ENCODE data around the gene SPECC1L.

DNA sequence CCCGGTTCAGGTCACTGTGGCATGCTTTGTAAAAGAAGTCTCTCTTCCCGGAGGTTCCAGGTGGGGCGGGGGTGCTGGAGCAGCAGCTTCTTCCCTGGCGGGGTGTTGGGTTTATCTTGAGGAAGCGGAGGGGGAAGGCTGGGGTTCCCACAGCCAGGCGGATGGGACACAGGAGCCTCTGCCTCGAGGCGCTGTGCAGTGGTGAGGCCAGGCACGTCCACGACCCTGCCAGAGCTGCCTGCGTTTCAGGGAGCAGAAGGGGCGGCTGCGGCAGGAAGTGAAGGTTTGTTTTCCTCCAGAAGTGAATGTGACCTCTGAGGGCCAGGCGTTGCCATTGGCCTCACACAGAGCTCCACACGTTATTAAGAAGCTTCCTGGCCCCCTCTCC, 136.6 kb downstream of the SPECC1L start:
- TF ChIP-seq, protein P1, sequence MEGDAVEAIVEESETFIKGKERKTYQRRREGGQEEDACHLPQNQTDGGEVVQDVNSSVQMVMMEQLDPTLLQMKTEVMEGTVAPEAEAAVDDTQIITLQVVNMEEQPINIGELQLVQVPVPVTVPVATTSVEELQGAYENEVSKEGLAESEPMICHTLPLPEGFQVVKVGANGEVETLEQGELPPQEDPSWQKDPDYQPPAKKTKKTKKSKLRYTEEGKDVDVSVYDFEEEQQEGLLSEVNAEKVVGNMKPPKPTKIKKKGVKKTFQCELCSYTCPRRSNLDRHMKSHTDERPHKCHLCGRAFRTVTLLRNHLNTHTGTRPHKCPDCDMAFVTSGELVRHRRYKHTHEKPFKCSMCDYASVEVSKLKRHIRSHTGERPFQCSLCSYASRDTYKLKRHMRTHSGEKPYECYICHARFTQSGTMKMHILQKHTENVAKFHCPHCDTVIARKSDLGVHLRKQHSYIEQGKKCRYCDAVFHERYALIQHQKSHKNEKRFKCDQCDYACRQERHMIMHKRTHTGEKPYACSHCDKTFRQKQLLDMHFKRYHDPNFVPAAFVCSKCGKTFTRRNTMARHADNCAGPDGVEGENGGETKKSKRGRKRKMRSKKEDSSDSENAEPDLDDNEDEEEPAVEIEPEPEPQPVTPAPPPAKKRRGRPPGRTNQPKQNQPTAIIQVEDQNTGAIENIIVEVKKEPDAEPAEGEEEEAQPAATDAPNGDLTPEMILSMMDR (IDR thresholded peaks at IDR 0.05) = no peak
- TF ChIP-seq POLR2A (IDR thresholded peaks at IDR 0.05; ENCODE audit: low read depth) (no peak), POLR2AphosphoS5 (IDR thresholded peaks at IDR 0.05) (no peak)
